GM12878 (cell line): ENCODE measurements around the gene AJM1. TPM values are rescaled to one million over a fixed set of nuclear protein-coding genes. Genes with fewer than 3 reads are reported as not detected.

Source experiments
- ATAC-seq: fragments of 200-7000 bp; cut with Tn5 transposase; 3 replicates; pipeline ENCODE4 v1.9.1; 2020; ENCODE audit warnings: mild to moderate bottlenecking, moderate library complexity
- BruUV-seq: library from RNA; stranded (reverse); fragments of 400-500 nt; replicated peaks from 2 replicates; lab custom pipeline; 2021; lab: Mats Ljungman, UMichigan
- CTCF ChIA-PET: fragments of 300-600 bp; sonication (Branson Sonifier 250); formaldehyde crosslinking; extraction: SDS; loops from one replicate; lab custom pipeline; 2021; ENCODE audit warnings: inconsistent platforms; lab: Yijun Ruan, JAX
- POLR2A ChIA-PET: fragments of 350-600 bp; formaldehyde crosslinking; extraction: SDS; loops from one replicate; lab custom pipeline; 2021; ENCODE audit warnings: inconsistent platforms; lab: Charles Lee
- RAD21 ChIA-PET: fragments of 300-600 bp; sonication (Branson Sonifier 250); formaldehyde crosslinking; loops from one replicate; lab custom pipeline; 2023; ENCODE audit warnings: antibody characterized with exemption; ENCODE audit not compliant: unreplicated experiment; lab: Charles Lee
- SMC1A ChIA-PET: fragments of 300-600 bp; sonication (Branson Sonifier 250); formaldehyde crosslinking; loops from one replicate; lab custom pipeline; 2023; ENCODE audit not compliant: unreplicated experiment, uncharacterized antibody; lab: Charles Lee
- DNase-seq: peaks from one replicate; pipeline ENCODE4 v3.0.0-alpha.2; 2011; ENCODE audit warnings: low read depth, low spot score
- FAIRE-seq: peaks from 3 replicates; lab custom pipeline; 2011; peaks lifted over from hg19 to GRCh38; lab: Jason Lieb, UNC
- H2AFZ ChIP-seq: 2 replicates; pipeline ENCODE4 v1.6.0; 2011; ENCODE audit warnings: low read depth, low read length, control low read depth; ENCODE audit not compliant: control insufficient read depth
- H3K27ac ChIP-seq: 2 replicates; pipeline ENCODE4 v1.5.1; 2011; ENCODE audit warnings: control low read depth; ENCODE audit not compliant: control insufficient read depth, insufficient read depth
- H3K27me3 ChIP-seq, 2 experiments: replicated peaks in 1 of 2; 2 replicates each; pipeline versions ENCODE4 v1.6.0 to v1.6.1; 2011; ENCODE audit warnings: low read length in 1 of 2; ENCODE audit not compliant: control insufficient read depth in 2 of 2, insufficient read depth in 2 of 2
- H3K36me3 ChIP-seq, 2 experiments: 2 replicates each; pipeline ENCODE4 v1.5.1; 2011; ENCODE audit warnings: low read length in 1 of 2; ENCODE audit not compliant: control insufficient read depth in 2 of 2, insufficient read depth in 2 of 2
- H3K4me1 ChIP-seq: 2 replicates; pipeline ENCODE4 v1.6.1; 2011; ENCODE audit warnings: mild to moderate bottlenecking, low read length, moderate library complexity, mixed read lengths; ENCODE audit not compliant: control insufficient read depth, insufficient read depth
- H3K4me2 ChIP-seq: 2 replicates; pipeline ENCODE4 v1.6.0; 2011; ENCODE audit warnings: control low read depth; ENCODE audit not compliant: control insufficient read depth, insufficient read depth
- H3K4me3 ChIP-seq: fragments of 200-600 bp; sonication (generic); 2 replicates; pipeline ENCODE4 v1.5.1; 2016
- H3K79me2 ChIP-seq: 2 replicates; pipeline ENCODE4 v1.6.0; 2011; ENCODE audit warnings: low read length; ENCODE audit not compliant: control insufficient read depth, insufficient read depth
- H3K9ac ChIP-seq: 2 replicates; pipeline ENCODE4 v1.8.0; 2011; ENCODE audit warnings: low read length, control low read depth, mixed read lengths; ENCODE audit not compliant: control insufficient read depth, insufficient read depth
- H3K9me3 ChIP-seq: replicated peaks from 3 replicates; pipeline ENCODE4 v1.5.1; 2011; ENCODE audit warnings: mild to moderate bottlenecking, low read length; ENCODE audit not compliant: control insufficient read depth, insufficient read depth
- H4K20me1 ChIP-seq: 2 replicates; pipeline ENCODE4 v1.6.0; 2011; ENCODE audit not compliant: control insufficient read depth, insufficient read depth
- BCL11A ChIP-seq: IDR thresholded peaks from 2 replicates; pipeline ENCODE4 v1.6.1; 2011; ENCODE audit warnings: low read depth, low read length
- NBN ChIP-seq: fragments of 450-650 bp; IDR thresholded peaks from 2 replicates; pipeline ENCODE4 v1.6.1; 2016
- NFYB ChIP-seq: IDR thresholded peaks from 2 replicates; pipeline ENCODE4 v1.6.1; 2011; ENCODE audit warnings: low read depth, mild to moderate bottlenecking, low read length, improper control_type of control experiment, moderate library complexity; ENCODE audit not compliant: insufficient read depth
- POLR2AphosphoS2 ChIP-seq: IDR thresholded peaks from 2 replicates; pipeline ENCODE4 v1.6.1; 2011; ENCODE audit warnings: low read depth, mild to moderate bottlenecking, low read length, improper control_type of control experiment, moderate library complexity
- RCOR1 ChIP-seq: conservative IDR thresholded peaks from 2 replicates; pipeline ENCODE4 v1.6.1; 2012; ENCODE audit warnings: low read depth, low read length, improper control_type of control experiment
- SMARCA5 ChIP-seq: fragments of 450-650 bp; IDR thresholded peaks from 2 replicates; pipeline ENCODE4 v1.6.1; 2017; ENCODE audit warnings: mild to moderate bottlenecking
- SUZ12 ChIP-seq: fragments of 200-600 bp; sonication (generic); IDR thresholded peaks from one replicate; pipeline ENCODE4 v1.6.1; 2018; ENCODE audit warnings: antibody characterized with exemption, mild to moderate bottlenecking; ENCODE audit not compliant: unreplicated experiment
- TARDBP ChIP-seq: IDR thresholded peaks from 2 replicates; pipeline ENCODE4 v1.6.1; 2016; ENCODE audit warnings: borderline replicate concordance
- WGBS: methylation state at CpG from one replicate; pipeline ENCODE4 v1.1.6; 2016; ENCODE audit warnings: low lambda C conversion rate; ENCODE audit not compliant: insufficient replicate concordance, insufficient coverage; ENCODE audit errors: missing lambda C conversion rate; 5-methylcytosine and 5-hydroxymethylcytosine counted together
- in situ Hi-C: fragments of 300-500 bp; cut with MboI; formaldehyde crosslinking; loops from 9 replicates; pipeline ENCODE4 v1.14.3; 2018; ENCODE audit warnings: mixed read lengths
- intact Hi-C: fragments of 100-400 bp; cut with micrococcal nuclease; formaldehyde crosslinking; loops from one replicate; pipeline ENCODE4 v1.14.2; 2022; ENCODE audit not compliant: unreplicated experiment
- microRNA-seq: library from miRNA; unstranded; fragments of <30 nt; microRNA quantifications from one replicate; pipeline ENCODE4, GENCODE V29; 2018
- polyA plus RNA-seq, 11 experiments: library from polyadenylated mRNA; depleted of rRNA in 4 of 11; unstranded in 6 of 11; stranded (reverse) in 5 of 11; fragments of >200 nt; fragmentation: Nextera tagmentation in 4 of 11; fragmentation: Illumina TruSeq in 1 of 11; extraction: Ambion mirVana in 4 of 11; extraction: Trizol in 1 of 11; gene quantifications; 1 replicate in 1 of 11; 2 replicates in 10 of 11; pipeline versions ENCODE4 v1.2.1 to v1.2.3, GENCODE V29; 2011 to 2016; ENCODE audit warnings: inconsistent platforms in 2 of 11, missing spikeins in 2 of 11, low read depth in 1 of 11
- small RNA-seq: library from RNA; depleted of rRNA; stranded (forward); fragments of <200 nt; gene quantifications from one replicate; pipeline ENCODE3, GENCODE V24; 2014
- total RNA-seq, 4 experiments: library from RNA; depleted of rRNA in 3 of 4; stranded (reverse); fragments of >200 nt in 3 of 4; fragmentation: Illumina TruSeq in 1 of 4; extraction: Trizol in 1 of 4; gene quantifications; 2 replicates each; pipeline versions ENCODE4 v1.2.1 to v1.2.3, GENCODE V29; 2013 to 2021

AJM1 gene
- total and polyA plus RNA-seq, 10 of the 15 experiments (the other 5 are each of a cell fraction or from before 2014, with no cell fraction given), result 0.06 to 2.5 (median 1.0) TPM; not detected in 2

- TF ChIP-seq BCL11A, result no peak
Observed at GRCh38 chr9:136889858-136890257, 47.6 kb downstream of the AJM1 start (continued).

- no peak overlapping the region for H3K4me3 ChIP-seq
- H3K4me2 ChIP-seq, result no peak overlapping the region
- intact Hi-C loops, result no loop called here
- ChIA-PET SMC1A (no interaction called here), RAD21 (interaction anchor here (1.8 kb wide), 1 partner anchor 9 kb away, joined by 5 read pairs; no protein-coding TSS in a partner anchor)
- no peak overlapping the region for H3K27ac ChIP-seq
- H3K79me2 ChIP-seq, result peaks cover 82% of the 10 kb centered on the region
- WGBS, result 86% methylated on average over 13 of the region's 13 CpGs
- BruUV-seq, result no TSS peak
- FAIRE-seq, result no peak
- no peaks in the 10 kb centered on the region for H3K9me3 ChIP-seq
- TF ChIP-seq SUZ12 (no peak), TARDBP (no peak), SMARCA5 (no peak), POLR2AphosphoS2 (no peak), NFYB (no peak), RCOR1 (no peak), NBN (no peak)
- TF ChIP-seq, all 136 proteins: peak for 0
- H2AFZ ChIP-seq, result no peak overlapping the region
- POLR2A ChIA-PET, result interaction anchor here (0.9 kb wide), 1 partner anchor 39 kb away, joined by 3 read pairs; the partner anchor contains the start of gene MAMDC4
- no peaks in the 10 kb centered on the region for H3K27me3 ChIP-seq
- ATAC-seq, result no peak
- in situ Hi-C loops, result no loop called here
- H4K20me1 ChIP-seq, result no peaks in the 10 kb centered on the region; the same call in 1 of the 2 replicates
- no peak for DNase-seq
- no peak overlapping the region for H3K9ac ChIP-seq
- H3K4me1 ChIP-seq, result no peaks in the 10 kb centered on the region; the same call in 1 of the 2 replicates
- peaks cover 6 to 17% of the 10 kb centered on the region in 2 experiments; a peak in 3 of 4 replicates for H3K36me3 ChIP-seq
- CTCF ChIA-PET, result no interaction called here
Observed at GRCh38 chr9:136890661-136891060, 48.4 kb downstream of the AJM1 start.

Small RNAs within 50 kb of the gene (microRNA-seq; reads per million reads assigned to microRNA genes)
- not detected for gene MIR4292
- gene MIR4479, result 22.2 reads per million, percentile 57 among the genes with 10 or more reads in this experiment

Small RNAs within 50 kb of the gene (small RNA-seq; reads per million reads assigned to genes)
- gene AL355987.2, result not detected
- gene MIR4292, result not detected
- gene MIR4479, result 1.1 reads per million, percentile 34 among the genes with 10 or more reads in this experiment

Other genes starting within 250 kb of the AJM1 start
Only the 7 nearest of the 28 such genes appear.
- gene TMEM141, start 51.1 kb upstream of the AJM1 start, total RNA-seq (2014; rRNA removed), result 42.5 and 43.1 TPM in 2 replicates
- 27.4 and 29.2 TPM in 2 replicates for gene TMEM141, start 51.1 kb upstream of the AJM1 start, total RNA-seq (2014; rRNA removed; fragmentation: Illumina TruSeq; extraction: Trizol)
- gene TMEM141, start 51.1 kb upstream of the AJM1 start, total RNA-seq (2021), result 31.1 and 36.1 TPM in 2 replicates
- gene TMEM141, start 51.1 kb upstream of the AJM1 start, polyA plus RNA-seq (2011; rRNA removed), result 11.0 and 20.2 TPM in 2 replicates
- 15.2 and 38.1 TPM in 2 replicates for gene TMEM141, start 51.1 kb upstream of the AJM1 start, polyA plus RNA-seq (2014; fragmentation: Illumina TruSeq; extraction: Trizol)
- 10 to 100 TPM in 1 of 2 experiments, 1 to 10 TPM in 1; 7.8 to 13.3 TPM for gene TMEM141, start 51.1 kb upstream of the AJM1 start, polyA plus RNA-seq (2014; fragmentation: Nextera tagmentation; extraction: Ambion mirVana)
- gene TMEM141, start 51.1 kb upstream of the AJM1 start, polyA plus RNA-seq (2014; rRNA removed), result 37.7 and 43.5 TPM in 2 replicates
- 10 to 100 TPM; 46.7 to 48.6 TPM for gene TMEM141, start 51.1 kb upstream of the AJM1 start, polyA plus RNA-seq (2016; fragmentation: Nextera tagmentation; extraction: Ambion mirVana)
- gene CCDC183, start 46.1 kb upstream of the AJM1 start, total RNA-seq (2014; rRNA removed), result not detected in 2 replicates
- gene CCDC183, start 46.1 kb upstream of the AJM1 start, total RNA-seq (2014; rRNA removed; fragmentation: Illumina TruSeq; extraction: Trizol), result not detected in 2 replicates
- 0.27 TPM in 1 of 2 replicates, not detected in the other for gene CCDC183, start 46.1 kb upstream of the AJM1 start, total RNA-seq (2021)
- gene CCDC183, start 46.1 kb upstream of the AJM1 start, polyA plus RNA-seq (2011; rRNA removed), result 0.26 and 0.43 TPM in 2 replicates
- 0.04 TPM in 1 of 2 replicates, not detected in the other for gene CCDC183, start 46.1 kb upstream of the AJM1 start, polyA plus RNA-seq (2014; fragmentation: Illumina TruSeq; extraction: Trizol)
- gene CCDC183, start 46.1 kb upstream of the AJM1 start, polyA plus RNA-seq (2014; fragmentation: Nextera tagmentation; extraction: Ambion mirVana), result not detected
- gene CCDC183, start 46.1 kb upstream of the AJM1 start, polyA plus RNA-seq (2014; rRNA removed), result 0.25 and 0.60 TPM in 2 replicates
- gene CCDC183, start 46.1 kb upstream of the AJM1 start, polyA plus RNA-seq (2016; fragmentation: Nextera tagmentation; extraction: Ambion mirVana), result 1 to 10 TPM in 1 of 2 experiments, under 1 TPM in 1; 0.55 to 1.2 TPM
- gene RABL6, start 34.5 kb upstream of the AJM1 start, total RNA-seq (2014; rRNA removed), result 75.9 and 88.4 TPM in 2 replicates
- 38.7 and 44.4 TPM in 2 replicates for gene RABL6, start 34.5 kb upstream of the AJM1 start, total RNA-seq (2014; rRNA removed; fragmentation: Illumina TruSeq; extraction: Trizol)
- 125 and 134 TPM in 2 replicates for gene RABL6, start 34.5 kb upstream of the AJM1 start, total RNA-seq (2021)
- gene RABL6, start 34.5 kb upstream of the AJM1 start, polyA plus RNA-seq (2011; rRNA removed), result 25.5 and 45.8 TPM in 2 replicates
- gene RABL6, start 34.5 kb upstream of the AJM1 start, polyA plus RNA-seq (2014; fragmentation: Illumina TruSeq; extraction: Trizol), result 21.6 and 38.4 TPM in 2 replicates
- 1 to 10 TPM; 1.4 to 5.4 TPM for gene RABL6, start 34.5 kb upstream of the AJM1 start, polyA plus RNA-seq (2014; fragmentation: Nextera tagmentation; extraction: Ambion mirVana)
- gene RABL6, start 34.5 kb upstream of the AJM1 start, polyA plus RNA-seq (2014; rRNA removed), result 84.7 and 92.1 TPM in 2 replicates
- 10 to 100 TPM; 16.4 to 41.0 TPM for gene RABL6, start 34.5 kb upstream of the AJM1 start, polyA plus RNA-seq (2016; fragmentation: Nextera tagmentation; extraction: Ambion mirVana)
- 123 and 124 TPM in 2 replicates for gene PHPT1, start 6.9 kb downstream of the AJM1 start, total RNA-seq (2014; rRNA removed)
- 59.6 and 70.6 TPM in 2 replicates for gene PHPT1, start 6.9 kb downstream of the AJM1 start, total RNA-seq (2014; rRNA removed; fragmentation: Illumina TruSeq; extraction: Trizol)
- gene PHPT1, start 6.9 kb downstream of the AJM1 start, total RNA-seq (2021), result 131 and 132 TPM in 2 replicates
- gene PHPT1, start 6.9 kb downstream of the AJM1 start, polyA plus RNA-seq (2011; rRNA removed), result 39.9 and 90.2 TPM in 2 replicates
- 7.1 and 56.2 TPM in 2 replicates for gene PHPT1, start 6.9 kb downstream of the AJM1 start, polyA plus RNA-seq (2014; fragmentation: Illumina TruSeq; extraction: Trizol)
- 100 to 1,000 TPM; 169 to 200 TPM for gene PHPT1, start 6.9 kb downstream of the AJM1 start, polyA plus RNA-seq (2014; fragmentation: Nextera tagmentation; extraction: Ambion mirVana)
- 148 and 151 TPM in 2 replicates for gene PHPT1, start 6.9 kb downstream of the AJM1 start, polyA plus RNA-seq (2014; rRNA removed)
- gene PHPT1, start 6.9 kb downstream of the AJM1 start, polyA plus RNA-seq (2016; fragmentation: Nextera tagmentation; extraction: Ambion mirVana), result 100 to 1,000 TPM; 306 to 323 TPM
- gene MAMDC4, start 9.9 kb downstream of the AJM1 start, total RNA-seq (2014; rRNA removed), result 2.9 and 4.5 TPM in 2 replicates
- gene MAMDC4, start 9.9 kb downstream of the AJM1 start, total RNA-seq (2014; rRNA removed; fragmentation: Illumina TruSeq; extraction: Trizol), result 0.41 and 0.85 TPM in 2 replicates
- 4.3 and 4.8 TPM in 2 replicates for gene MAMDC4, start 9.9 kb downstream of the AJM1 start, total RNA-seq (2021)
- 1.1 and 2.4 TPM in 2 replicates for gene MAMDC4, start 9.9 kb downstream of the AJM1 start, polyA plus RNA-seq (2011; rRNA removed)
- 0.40 TPM in 1 of 2 replicates, not detected in the other for gene MAMDC4, start 9.9 kb downstream of the AJM1 start, polyA plus RNA-seq (2014; fragmentation: Illumina TruSeq; extraction: Trizol)
- gene MAMDC4, start 9.9 kb downstream of the AJM1 start, polyA plus RNA-seq (2014; fragmentation: Nextera tagmentation; extraction: Ambion mirVana), result under 1 TPM in 1 of 2 experiments, not detected in 1; 0.22 TPM
- gene MAMDC4, start 9.9 kb downstream of the AJM1 start, polyA plus RNA-seq (2014; rRNA removed), result 5.7 and 8.2 TPM in 2 replicates
- 1 to 10 TPM; 2.0 to 2.4 TPM for gene MAMDC4, start 9.9 kb downstream of the AJM1 start, polyA plus RNA-seq (2016; fragmentation: Nextera tagmentation; extraction: Ambion mirVana)
- 312 and 337 TPM in 2 replicates for gene EDF1, start 23.8 kb downstream of the AJM1 start, total RNA-seq (2014; rRNA removed)
- 320 and 361 TPM in 2 replicates for gene EDF1, start 23.8 kb downstream of the AJM1 start, total RNA-seq (2014; rRNA removed; fragmentation: Illumina TruSeq; extraction: Trizol)
- gene EDF1, start 23.8 kb downstream of the AJM1 start, total RNA-seq (2021), result 319 and 330 TPM in 2 replicates
- gene EDF1, start 23.8 kb downstream of the AJM1 start, polyA plus RNA-seq (2011; rRNA removed), result 265 and 335 TPM in 2 replicates
- gene EDF1, start 23.8 kb downstream of the AJM1 start, polyA plus RNA-seq (2014; fragmentation: Illumina TruSeq; extraction: Trizol), result 98.0 and 304 TPM in 2 replicates
- gene EDF1, start 23.8 kb downstream of the AJM1 start, polyA plus RNA-seq (2014; fragmentation: Nextera tagmentation; extraction: Ambion mirVana), result 100 to 1,000 TPM; 110 to 177 TPM
- gene EDF1, start 23.8 kb downstream of the AJM1 start, polyA plus RNA-seq (2014; rRNA removed), result 418 and 469 TPM in 2 replicates
- 100 to 1,000 TPM; 508 to 533 TPM for gene EDF1, start 23.8 kb downstream of the AJM1 start, polyA plus RNA-seq (2016; fragmentation: Nextera tagmentation; extraction: Ambion mirVana)
- gene TRAF2, start 44.0 kb downstream of the AJM1 start, total RNA-seq (2014; rRNA removed), result 15.8 and 16.8 TPM in 2 replicates
- gene TRAF2, start 44.0 kb downstream of the AJM1 start, total RNA-seq (2014; rRNA removed; fragmentation: Illumina TruSeq; extraction: Trizol), result 12.3 and 13.2 TPM in 2 replicates
- 31.0 and 33.5 TPM in 2 replicates for gene TRAF2, start 44.0 kb downstream of the AJM1 start, total RNA-seq (2021)
- 10.5 and 21.6 TPM in 2 replicates for gene TRAF2, start 44.0 kb downstream of the AJM1 start, polyA plus RNA-seq (2011; rRNA removed)
- 1.9 and 10.0 TPM in 2 replicates for gene TRAF2, start 44.0 kb downstream of the AJM1 start, polyA plus RNA-seq (2014; fragmentation: Illumina TruSeq; extraction: Trizol)
- 1 to 10 TPM in 1 of 2 experiments, under 1 TPM in 1; 0.34 to 1.1 TPM for gene TRAF2, start 44.0 kb downstream of the AJM1 start, polyA plus RNA-seq (2014; fragmentation: Nextera tagmentation; extraction: Ambion mirVana)
- 28.1 and 29.4 TPM in 2 replicates for gene TRAF2, start 44.0 kb downstream of the AJM1 start, polyA plus RNA-seq (2014; rRNA removed)
- 10 to 100 TPM; 39.3 to 39.5 TPM for gene TRAF2, start 44.0 kb downstream of the AJM1 start, polyA plus RNA-seq (2016; fragmentation: Nextera tagmentation; extraction: Ambion mirVana)